GM18867 (cell line): ENCODE results near the gene NCOA7.
"Not testable (repeated sequence)": the region's sequence is repeated elsewhere in the genome, so short reads cannot be mapped to it uniquely, and the experiment has no call there.

Experiments
- ATAC-seq: cut with Tn5 transposase; IDR thresholded peaks from one replicate; pipeline ENCODE4 v1.9.1; 2021; ENCODE audit warnings: mild to moderate bottlenecking, moderate library complexity; ENCODE audit not compliant: unreplicated experiment

NCOA7 gene

GRCh38 chr6:125834348-125834747 is 43.6 kb downstream of the NCOA7 start:
- ATAC-seq: peak; percentile 56

DNA sequence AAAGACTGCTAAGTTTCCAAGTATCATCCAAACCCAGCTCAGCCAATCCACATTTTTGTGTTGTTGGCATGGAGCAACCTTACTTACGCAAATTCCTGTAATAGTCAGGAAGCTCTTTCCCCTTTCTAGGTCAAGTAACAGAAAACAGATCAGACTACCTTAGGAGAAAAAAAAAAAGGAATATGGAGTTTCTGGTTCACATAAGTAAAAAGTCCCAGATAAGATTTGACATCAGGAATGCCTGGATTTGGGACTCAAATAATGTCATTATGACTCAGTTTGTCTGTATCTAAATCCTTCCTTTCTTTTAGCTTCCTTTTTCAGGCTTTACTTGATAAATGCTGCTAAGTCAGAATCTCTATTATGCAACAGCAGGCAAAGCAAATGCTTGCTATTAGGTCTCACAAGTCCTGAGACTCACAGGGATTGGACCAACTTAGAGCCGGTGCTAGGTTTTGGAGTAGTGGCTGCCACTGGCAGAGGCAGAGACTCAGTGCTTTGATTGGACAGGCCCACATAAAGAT is 44.5 kb downstream of the NCOA7 start:
- no peak for ATAC-seq

DNA sequence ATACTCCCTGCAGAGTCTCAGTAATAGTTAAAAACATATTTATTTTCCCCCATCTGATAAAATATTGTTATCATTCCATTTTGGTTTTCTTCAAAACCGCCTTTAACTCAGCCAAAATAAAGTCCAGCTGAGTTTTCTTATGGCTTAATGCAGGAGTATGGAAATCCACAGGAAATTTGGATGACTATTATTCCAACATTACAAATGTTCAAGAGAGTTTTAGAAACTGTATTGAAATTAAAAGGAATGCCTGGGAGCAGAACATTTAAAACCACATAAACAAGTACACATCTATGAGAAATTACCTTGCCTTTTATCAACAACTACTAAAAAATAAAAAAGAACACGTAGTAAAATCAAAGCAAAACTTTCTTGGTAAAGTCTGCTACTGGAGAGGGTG is 45.7 kb downstream of the NCOA7 start:
- no peak for ATAC-seq

- ATAC-seq: no peak
These were observed 48.7 kb downstream of the NCOA7 start for GRCh38 chr6:125839471-125839870.

- no peak for ATAC-seq
These were observed 49.1 kb downstream of the NCOA7 start for GRCh38 chr6:125839879-125840278.

GRCh38 chr6:125841356-125842090 is 50.8 kb downstream of the NCOA7 start:
- no peak for ATAC-seq

GRCh38 chr6:125842091-125842626 is 51.4 kb downstream of the NCOA7 start:
- ATAC-seq: no peak

DNA sequence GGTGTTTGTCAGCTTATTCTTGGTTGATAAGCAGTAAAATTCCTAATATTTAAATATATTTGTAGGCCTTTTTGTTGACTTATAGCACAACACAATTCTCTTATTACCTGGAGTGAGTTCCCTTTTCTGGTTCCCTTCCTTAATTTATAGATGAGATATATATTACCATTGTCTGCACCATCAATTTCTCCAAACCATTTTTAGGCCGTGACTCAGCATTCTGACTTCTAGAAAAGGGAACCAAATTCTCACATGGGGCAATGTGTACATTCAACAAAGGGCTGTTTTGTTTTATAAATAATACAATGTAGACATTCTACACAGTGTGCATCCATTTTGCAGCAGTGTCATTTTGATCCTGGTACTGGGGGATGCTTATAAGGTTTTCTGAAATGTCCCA is 52.8 kb downstream of the NCOA7 start:
- no peak for ATAC-seq

- ATAC-seq: no peak
These were observed 54.2 kb downstream of the NCOA7 start for GRCh38 chr6:125844989-125845388.

DNA sequence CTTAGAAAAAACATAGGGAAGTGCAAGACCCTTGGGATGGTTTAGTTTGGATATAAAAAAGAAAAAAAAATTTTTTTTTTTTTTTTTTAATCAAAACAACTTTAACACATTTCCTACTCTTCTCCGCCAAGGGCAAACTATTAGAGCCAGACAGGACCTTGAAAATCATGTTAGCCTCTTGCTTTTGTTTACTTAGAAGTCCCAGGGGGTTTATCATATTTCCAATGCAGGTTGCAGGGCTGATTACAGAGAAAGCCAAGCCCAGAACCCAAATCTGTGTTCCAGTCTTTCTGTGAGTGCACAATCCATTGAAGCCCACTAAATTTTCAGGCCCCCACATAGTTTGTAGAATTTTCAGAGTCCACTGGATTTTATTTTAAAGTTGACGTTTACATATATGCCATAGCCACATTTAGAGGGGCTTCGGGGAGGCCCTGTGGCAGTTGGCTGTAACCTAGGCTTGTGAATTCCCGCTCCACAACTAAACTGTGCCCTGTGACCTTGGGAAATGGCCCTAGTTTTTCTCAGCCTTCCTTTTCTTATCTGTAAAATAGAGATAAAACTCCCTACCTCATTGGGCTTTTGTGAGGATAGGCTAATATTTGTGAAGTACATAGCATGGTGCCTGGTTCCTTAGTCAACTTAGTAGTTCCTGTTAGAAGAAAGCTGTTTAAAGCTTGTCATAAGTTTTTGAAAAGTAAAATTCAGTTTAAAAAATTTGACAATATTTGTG is 55.7 kb downstream of the NCOA7 start:
- no peak for ATAC-seq

- not testable (repeated sequence) for ATAC-seq
These were observed 57.5 kb downstream of the NCOA7 start for GRCh38 chr6:125848286-125848685.

DNA sequence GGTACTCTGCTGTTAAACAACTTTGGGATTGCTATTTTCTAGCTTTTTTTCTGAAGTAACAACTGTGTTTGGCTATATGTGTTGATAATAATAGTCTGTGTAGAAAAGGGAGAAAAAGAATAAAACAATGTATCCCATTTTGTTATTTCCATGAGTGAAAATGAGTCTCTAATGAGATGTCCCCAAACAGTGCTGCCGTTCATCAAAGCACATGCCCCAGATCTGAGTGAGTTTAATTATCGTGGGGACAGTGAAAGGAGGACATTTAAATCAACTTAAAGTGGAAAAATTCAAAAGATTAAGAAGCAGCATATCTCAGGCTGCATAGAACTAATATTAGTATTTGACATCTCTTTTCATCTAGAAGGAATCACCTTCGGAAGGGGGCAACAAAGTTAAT is 59.6 kb downstream of the NCOA7 start:
- no peak for ATAC-seq

DNA sequence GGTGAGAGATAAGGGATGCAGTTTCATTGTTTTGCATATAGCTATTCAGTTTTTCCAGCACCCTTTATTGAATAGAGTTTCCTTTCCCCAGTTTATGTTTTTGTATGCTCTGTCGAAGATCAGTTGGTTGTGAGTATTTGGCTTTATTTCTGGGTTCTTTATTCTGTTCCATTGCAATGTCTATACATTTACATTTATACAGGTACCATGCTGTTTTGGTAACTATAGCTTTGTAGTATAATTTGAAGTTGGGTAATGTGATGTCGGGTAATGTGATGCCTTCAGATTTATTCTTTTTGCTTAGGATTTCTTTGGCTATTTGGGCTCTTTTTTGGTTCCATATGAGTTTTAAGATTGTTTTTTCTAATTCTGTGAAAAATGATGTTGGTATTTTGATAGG is 61.8 kb downstream of the NCOA7 start:
- no peak for ATAC-seq

GRCh38 chr6:125853168-125853567 is 62.4 kb downstream of the NCOA7 start:
- ATAC-seq: no peak

- no peak for ATAC-seq
These were observed 63.0 kb downstream of the NCOA7 start for GRCh38 chr6:125853756-125854155.

DNA sequence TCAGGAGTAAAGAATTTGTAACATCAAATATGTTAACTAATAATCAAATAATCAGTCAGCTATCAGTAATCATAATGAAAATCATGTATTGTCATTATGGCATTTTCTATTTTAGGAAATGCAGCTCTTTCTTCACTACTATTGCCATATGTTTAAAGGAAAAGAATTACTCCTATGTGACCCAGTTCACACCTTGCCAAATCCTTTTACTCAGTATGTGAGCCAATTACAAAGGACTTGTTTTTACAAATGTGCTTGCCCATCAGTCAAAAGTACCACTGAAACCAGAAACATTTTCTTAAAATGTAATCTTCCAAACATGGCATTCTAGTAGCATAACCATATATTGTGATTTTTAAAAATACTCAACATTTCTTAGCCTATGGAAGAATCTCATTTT is 63.6 kb downstream of the NCOA7 start:
- no peak for ATAC-seq

DNA sequence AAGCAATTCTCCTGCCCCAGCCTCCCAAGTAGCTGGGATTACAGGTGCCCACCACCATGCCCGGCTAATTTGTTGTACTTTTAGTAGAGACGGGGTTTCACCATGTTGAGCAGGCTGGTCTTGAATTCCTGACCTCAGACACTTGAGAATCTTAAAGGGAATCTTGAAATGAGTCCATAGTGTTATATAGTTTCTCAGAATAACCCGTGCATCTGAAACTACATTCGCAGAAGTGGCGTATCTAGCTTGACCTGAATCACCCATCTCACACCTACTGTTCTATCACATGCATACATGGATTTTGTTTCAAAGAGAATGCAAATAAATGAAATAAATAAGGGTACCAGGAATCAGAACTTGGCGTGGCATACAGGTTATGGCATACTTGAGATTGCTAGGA is 65.0 kb downstream of the NCOA7 start:
- no peak for ATAC-seq

- ATAC-seq: no peak
These were observed 67.1 kb downstream of the NCOA7 start for GRCh38 chr6:125857846-125858245.

- ATAC-seq: no peak
These were observed 67.9 kb downstream of the NCOA7 start for GRCh38 chr6:125858427-125859320.

- no peak for ATAC-seq
These were observed 69.0 kb downstream of the NCOA7 start for GRCh38 chr6:125859727-125860126.

- no peak for ATAC-seq
These were observed 72.3 kb downstream of the NCOA7 start for GRCh38 chr6:125863023-125863422.
